IMR-90 (cell line): Measurements from ENCODE around the gene SLC12A8. TPM values are rescaled to one million over a fixed set of nuclear protein-coding genes. Genes with fewer than 3 reads are reported as not detected.

Source experiments
- ATAC-seq: fragments of 200-7000 bp; cut with Tn5 transposase; 2 replicates; pipeline ENCODE4 v1.9.1; 2020; ENCODE audit warnings: low read depth, mild to moderate bottlenecking, moderate library complexity
- BruUV-seq: library from RNA; stranded (reverse); fragments of 400-500 nt; replicated peaks from 2 replicates; lab custom pipeline; 2021; lab: Mats Ljungman, UMichigan
- CTCF ChIA-PET: fragments of 300-600 bp; formaldehyde crosslinking; extraction: SDS; loops from one replicate; lab custom pipeline; 2021; ENCODE audit warnings: antibody characterized with exemption; lab: Yijun Ruan, JAX
- POLR2A ChIA-PET: fragments of 300-600 bp; sonication (Branson Sonifier 250); formaldehyde crosslinking; loops from one replicate; lab custom pipeline; 2022; ENCODE audit warnings: antibody characterized with exemption; ENCODE audit not compliant: unreplicated experiment; lab: Charles Lee
- DNase-seq: peaks from one replicate; pipeline ENCODE4 v3.0.0; 2013
- H2AFZ ChIP-seq: replicated peaks from 2 replicates; pipeline ENCODE3; 2013; ENCODE audit warnings: low read length, mild to moderate bottlenecking; ENCODE audit not compliant: poor library complexity
- H2AK5ac ChIP-seq: 2 replicates; pipeline ENCODE4 v1.6.1; 2013; ENCODE audit warnings: low read depth, low read length, inconsistent platforms
- H2AK9ac ChIP-seq: replicated peaks from 2 replicates; pipeline ENCODE3; 2013; ENCODE audit warnings: mild to moderate bottlenecking, low read depth, low read length, moderate library complexity; ENCODE audit not compliant: poor library complexity
- H2BK120ac ChIP-seq: 2 replicates; pipeline ENCODE4 v1.6.1; 2013; ENCODE audit warnings: low read depth, low read length, inconsistent platforms
- H2BK15ac ChIP-seq: 3 replicates; pipeline ENCODE4 v1.6.1; 2013; ENCODE audit warnings: low read depth, low read length, inconsistent platforms
- H2BK20ac ChIP-seq: 2 replicates; pipeline ENCODE4 v1.6.1; 2013; ENCODE audit warnings: low read depth, mild to moderate bottlenecking, inconsistent platforms, low read length, moderate library complexity
- H2BK5ac ChIP-seq: 2 replicates; pipeline ENCODE4 v1.6.1; 2013; ENCODE audit warnings: mild to moderate bottlenecking, low read depth, low read length, inconsistent platforms; ENCODE audit not compliant: poor library complexity, severe bottlenecking
- H3K14ac ChIP-seq: replicated peaks from 2 replicates; pipeline ENCODE4 v1.6.1; 2013; ENCODE audit warnings: low read depth, low read length, inconsistent platforms
- H3K18ac ChIP-seq: 2 replicates; pipeline ENCODE4 v1.6.1; 2013; ENCODE audit warnings: low read depth, low read length, control low read depth
- H3K23ac ChIP-seq: 2 replicates; pipeline ENCODE4 v1.6.1; 2013; ENCODE audit warnings: low read depth, low read length, inconsistent platforms
- H3K27ac ChIP-seq: 2 replicates; pipeline ENCODE4 v1.5.1; 2013; ENCODE audit warnings: mild to moderate bottlenecking, control low read depth, low read length; ENCODE audit not compliant: insufficient read depth
- H3K27me3 ChIP-seq: 2 replicates; pipeline ENCODE4 v1.6.1; 2013; ENCODE audit warnings: low read length; ENCODE audit not compliant: control insufficient read depth, insufficient read depth
- H3K36me3 ChIP-seq: 2 replicates; pipeline ENCODE4 v1.6.1; 2013; ENCODE audit warnings: low read length, mixed read lengths; ENCODE audit not compliant: control insufficient read depth, insufficient read depth
- H3K4ac ChIP-seq: 2 replicates; pipeline ENCODE4 v1.6.1; 2013; ENCODE audit warnings: low read depth, low read length, inconsistent platforms
- H3K4me1 ChIP-seq: 2 replicates; pipeline ENCODE4 v1.6.1; 2013; ENCODE audit warnings: low read length, mixed read lengths; ENCODE audit not compliant: control insufficient read depth, insufficient read depth
- H3K4me2 ChIP-seq: 2 replicates; pipeline ENCODE4 v1.6.1; 2013; ENCODE audit warnings: low read depth, mild to moderate bottlenecking, control low read depth, low read length, moderate library complexity
- H3K4me3 ChIP-seq: 2 replicates; pipeline ENCODE4 v1.5.1; 2013; ENCODE audit warnings: low read depth, mild to moderate bottlenecking, control low read depth, low read length, moderate library complexity; ENCODE audit not compliant: insufficient read depth
- H3K56ac ChIP-seq: 2 replicates; pipeline ENCODE4 v1.6.1; 2013; ENCODE audit warnings: low read length, inconsistent platforms; ENCODE audit not compliant: insufficient read depth; ENCODE audit errors: extremely low read depth
- H3K79me1 ChIP-seq, 2 experiments: 2 replicates each; pipeline ENCODE4 v1.6.1; 2013; ENCODE audit warnings: low read length in 2 of 2, inconsistent platforms in 1 of 2, low read depth in 1 of 2
- H3K9ac ChIP-seq: 2 replicates; pipeline ENCODE4 v1.6.1; 2013; ENCODE audit warnings: low read depth, low read length, control low read depth
- H3K9me1 ChIP-seq: 2 replicates; pipeline ENCODE4 v1.6.1; 2013; ENCODE audit warnings: low read length, inconsistent platforms; ENCODE audit not compliant: insufficient read depth
- H3K9me3 ChIP-seq: 2 replicates; pipeline ENCODE4 v1.6.1; 2013; ENCODE audit warnings: low read length; ENCODE audit not compliant: control insufficient read depth, insufficient read depth
- H4K20me1 ChIP-seq: 2 replicates; pipeline ENCODE4 v1.6.1; 2013; ENCODE audit warnings: low read length, inconsistent platforms; ENCODE audit not compliant: insufficient read depth
- H4K5ac ChIP-seq: 2 replicates; pipeline ENCODE4 v1.6.1; 2013; ENCODE audit warnings: mild to moderate bottlenecking, low read depth, low read length, control low read depth
- H4K8ac ChIP-seq, 2 experiments: 2 replicates each; pipeline ENCODE4 v1.6.1; 2013; ENCODE audit warnings: low read depth in 2 of 2, low read length in 2 of 2, control low read depth in 1 of 2, inconsistent platforms in 1 of 2
- H4K91ac ChIP-seq: 2 replicates; pipeline ENCODE4 v1.6.1; 2013; ENCODE audit warnings: low read depth, low read length, inconsistent platforms; ENCODE audit not compliant: insufficient read depth
- CEBPB ChIP-seq: IDR thresholded peaks from 2 replicates; pipeline ENCODE4 v1.6.1; 2012; ENCODE audit warnings: low read depth, low read length, improper control_type of control experiment
- MAZ ChIP-seq: IDR thresholded peaks from 2 replicates; pipeline ENCODE4 v1.6.1; 2012; ENCODE audit warnings: low read depth, mild to moderate bottlenecking, low read length, improper control_type of control experiment, moderate library complexity, borderline replicate concordance
- NFE2L2 ChIP-seq: fragments of 150-350 bp; IDR thresholded peaks from 2 replicates; pipeline ENCODE4 v1.6.1; 2016; ENCODE audit warnings: low read depth, mild to moderate bottlenecking, low read length
- SMC3 ChIP-seq: fragments of 150-350 bp; IDR thresholded peaks from 2 replicates; pipeline ENCODE4 v1.6.1; 2016; ENCODE audit warnings: low read depth, mild to moderate bottlenecking, antibody characterized with exemption, low read length, moderate library complexity
- WGBS, 2 experiments: methylation state at CpG; one replicate each; pipeline versions ENCODE4 v1.1.5 to v1.1.7; 2013; ENCODE audit warnings: missing lambda C conversion rate in 2 of 2; ENCODE audit not compliant: insufficient read length in 1 of 2; ENCODE audit errors: extremely low coverage in 2 of 2; 5-methylcytosine and 5-hydroxymethylcytosine counted together
- dilution Hi-C: fragments of 300-500 bp; cut with HindIII; formaldehyde crosslinking; loops from one replicate; pipeline ENCODE4 v1.14.3; 2018; ENCODE audit warnings: low sequenced_read_pairs; ENCODE audit not compliant: unreplicated experiment
- in situ Hi-C: fragments of 300-500 bp; cut with MboI; formaldehyde crosslinking; loops from 3 replicates; pipeline ENCODE4 v1.14.3; 2019; ENCODE audit warnings: low sequenced_read_pairs, inconsistent platforms, mixed read lengths
- intact Hi-C: fragments of 100-400 bp; cut with micrococcal nuclease; formaldehyde crosslinking; loops from 2 replicates; pipeline ENCODE4 v1.10.0; 2022
- polyA plus RNA-seq, 3 experiments: library from polyadenylated mRNA; depleted of rRNA; stranded (reverse); fragments of >200 nt; gene quantifications; 2 replicates each; pipeline ENCODE4 v1.2.3, GENCODE V29; 2012; ENCODE audit warnings: low replicate concordance in 1 of 3
- total RNA-seq: library from RNA; depleted of rRNA; stranded (reverse); fragments of >200 nt; gene quantifications from 2 replicates; pipeline ENCODE4 v1.2.3, GENCODE V29; 2012

SLC12A8 gene
- total and polyA plus RNA-seq, 2 of the 4 experiments (the other 2 are of a cell fraction) = 2.2 to 4.3 TPM

DNA sequence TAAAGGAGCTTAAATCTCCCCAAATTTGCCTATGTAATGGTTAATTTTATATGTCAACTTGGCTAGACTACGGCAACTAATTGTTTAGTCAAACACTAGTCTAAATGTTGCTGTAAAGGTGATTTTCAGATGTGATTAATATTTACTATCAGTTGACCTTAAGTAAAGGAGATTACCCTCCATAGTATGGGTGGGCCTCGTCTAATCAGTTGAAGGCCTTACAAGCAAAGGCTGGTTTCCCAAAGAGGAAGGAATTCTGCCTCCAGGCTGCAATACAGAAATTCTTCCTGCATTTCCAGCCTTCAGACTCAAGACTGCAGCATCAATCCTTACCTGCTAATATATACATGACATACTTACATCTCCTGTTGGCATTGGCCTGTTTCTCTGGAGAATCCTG lies 23.6 kb downstream of the SLC12A8 start:
- Histone ChIP-seq H3K4me1 (peaks cover 14% of the 10 kb centered on the region; the same call in 1 of the 2 replicates), H2BK5ac (no peak overlapping the region), H4K5ac (no peak overlapping the region), H4K8ac (no peak overlapping the region), H2AFZ (no peak overlapping the region), H3K27ac (no peak overlapping the region), H3K9me1 (peaks cover 3% of the 10 kb centered on the region; the same call in 1 of the 2 replicates), H3K56ac (no peak overlapping the region), H3K9me3 (no peaks in the 10 kb centered on the region; the same call in 1 of the 2 replicates), H3K4ac (no peak overlapping the region), H3K27me3 (0 out of 2 replicates have a peak, but pooled peaks cover 1% of the 10 kb centered on the region), H3K4me3 (no peak overlapping the region), H2BK20ac (no peak overlapping the region), H3K18ac (no peak overlapping the region), H2BK15ac (no peak overlapping the region), H4K20me1 (no peaks in the 10 kb centered on the region), H3K4me2 (no peak overlapping the region), H2AK9ac (no peak overlapping the region), H3K23ac (no peak overlapping the region), H3K79me1 (no peaks in the 10 kb centered on the region), H4K91ac (no peak overlapping the region), H3K9ac (no peak overlapping the region), H2AK5ac (no peak overlapping the region), H2BK120ac (no peak overlapping the region), H3K14ac (no peak overlapping the region), H3K36me3 (no peaks in the 10 kb centered on the region)
- WGBS, 2 experiments = no CpG with 5 or more reads among the region's 2 CpGs
- no TSS peak for BruUV-seq
- POLR2A ChIA-PET = no interaction called here
- ATAC-seq = no peak
- intact Hi-C loops = no loop called here
- CTCF ChIA-PET = no interaction called here
- no peak for DNase-seq
- TF ChIP-seq NFE2L2 = no peak
- no peak for TF ChIP-seq MAZ
- TF ChIP-seq CEBPB = no peak
- no peak for TF ChIP-seq SMC3
- dilution Hi-C loops = no loop called here
- in situ Hi-C loops = no loop called here
